SK-N-SH treated with all-trans-retinoic acid at 6 μM for 48 hours (cell line): ENCODE results near the gene PTPN22.

Experiments used
- ATAC-seq: fragments of 200-7000 bp; cut with Tn5 transposase; 3 replicates; pipeline ENCODE4 v1.9.1; 2020; ENCODE audit warnings: mild to moderate bottlenecking, moderate library complexity
- ARNTL ChIP-seq: fragments of 450-650 bp; formaldehyde crosslinking; IDR thresholded peaks from 2 replicates; pipeline ENCODE4 v1.5.0; 2020; ENCODE audit warnings: low read depth, mild to moderate bottlenecking, moderate library complexity, borderline replicate concordance
- BACH2 ChIP-seq: fragments of 250-450 bp; sonication (Bioruptor Pico); IDR thresholded peaks from 2 replicates; pipeline ENCODE4 v1.9.0; 2021; ENCODE audit warnings: mild to moderate bottlenecking, borderline replicate concordance
- CSDC2 ChIP-seq: fragments of 250-450 bp; sonication (Bioruptor Pico); IDR thresholded peaks from 2 replicates; pipeline ENCODE4 v1.5.0; 2020; ENCODE audit warnings: mild to moderate bottlenecking, moderate library complexity
- ESRRG ChIP-seq: fragments of 250-450 bp; sonication (Bioruptor Pico); IDR thresholded peaks from 2 replicates; pipeline ENCODE4 v1.6.1; 2021; ENCODE audit warnings: mild to moderate bottlenecking
- ISL1 ChIP-seq: fragments of 250-450 bp; sonication (Bioruptor Pico); IDR thresholded peaks from 2 replicates; pipeline ENCODE4 v2.1.2; 2022; ENCODE audit warnings: mild to moderate bottlenecking, moderate library complexity
- OSR1 ChIP-seq: fragments of 250-450 bp; sonication (Bioruptor Pico); IDR thresholded peaks from 2 replicates; pipeline ENCODE4 v1.8.0; 2022; ENCODE audit warnings: moderate library complexity, mild to moderate bottlenecking, inconsistent platforms
- RARB ChIP-seq: fragments of 250-450 bp; sonication (Bioruptor Pico); IDR thresholded peaks from 2 replicates; pipeline ENCODE4 v1.8.0; 2021; ENCODE audit warnings: mild to moderate bottlenecking, moderate library complexity
- TCF4 ChIP-seq: fragments of 250-450 bp; sonication (Bioruptor Pico); IDR thresholded peaks from 2 replicates; pipeline ENCODE4 v1.8.0; 2021; ENCODE audit warnings: mild to moderate bottlenecking, moderate library complexity, borderline replicate concordance
- TOX ChIP-seq: fragments of 250-450 bp; sonication (Bioruptor Pico); IDR thresholded peaks from 2 replicates; pipeline ENCODE4 v1.8.0; 2021; ENCODE audit warnings: mild to moderate bottlenecking, moderate library complexity, borderline replicate concordance
- ZC3H10 ChIP-seq: fragments of 250-450 bp; sonication (Bioruptor Pico); IDR thresholded peaks from 2 replicates; pipeline ENCODE4 v1.5.1; 2021; ENCODE audit warnings: mild to moderate bottlenecking, moderate library complexity
- ZFP3 ChIP-seq: fragments of 250-450 bp; sonication (Bioruptor Pico); IDR thresholded peaks from 2 replicates; pipeline ENCODE4 v1.5.0; 2020; ENCODE audit warnings: mild to moderate bottlenecking, moderate library complexity
- ZFP30 ChIP-seq: fragments of 450-650 bp; formaldehyde crosslinking; IDR thresholded peaks from 2 replicates; pipeline ENCODE4 v1.5.0; 2022; ENCODE audit warnings: mild to moderate bottlenecking, moderate library complexity
- ZNF70 ChIP-seq: fragments of 450-650 bp; formaldehyde crosslinking; IDR thresholded peaks from 2 replicates; pipeline ENCODE4 v1.5.0; 2020; ENCODE audit warnings: mild to moderate bottlenecking, moderate library complexity
- ZNF8 ChIP-seq: fragments of 450-650 bp; formaldehyde crosslinking; IDR thresholded peaks from 2 replicates; pipeline ENCODE4 v1.5.0; 2020; ENCODE audit warnings: mild to moderate bottlenecking, moderate library complexity
- TF ChIP-seq, protein P1 (sequence below): fragments of 250-450 bp; sonication (Bioruptor Pico); IDR thresholded peaks from 2 replicates; pipeline ENCODE4 v1.5.1; 2020; ENCODE audit warnings: low read depth, mild to moderate bottlenecking, moderate library complexity
- TF ChIP-seq, protein P2 (sequence below): fragments of 250-450 bp; sonication (Bioruptor Pico); IDR thresholded peaks from 2 replicates; pipeline ENCODE4 v1.8.0; 2020; ENCODE audit warnings: mild to moderate bottlenecking, moderate library complexity, borderline replicate concordance
- TF ChIP-seq, protein P3 (sequence below): fragments of 250-450 bp; sonication (Bioruptor Pico); IDR thresholded peaks from 2 replicates; pipeline ENCODE4 v1.5.0; 2020; ENCODE audit warnings: mild to moderate bottlenecking, moderate library complexity
- TF ChIP-seq, protein P4 (sequence below): fragments of 250-450 bp; sonication (Bioruptor Pico); IDR thresholded peaks from 2 replicates; pipeline ENCODE4 v1.5.1; 2021; ENCODE audit warnings: mild to moderate bottlenecking, moderate library complexity
- TF ChIP-seq, protein P5 (sequence below): fragments of 250-450 bp; sonication (Bioruptor Pico); IDR thresholded peaks from 2 replicates; pipeline ENCODE4 v1.8.0; 2021; ENCODE audit warnings: low read depth, mild to moderate bottlenecking, moderate library complexity, borderline replicate concordance

The PTPN22 gene

DNA sequence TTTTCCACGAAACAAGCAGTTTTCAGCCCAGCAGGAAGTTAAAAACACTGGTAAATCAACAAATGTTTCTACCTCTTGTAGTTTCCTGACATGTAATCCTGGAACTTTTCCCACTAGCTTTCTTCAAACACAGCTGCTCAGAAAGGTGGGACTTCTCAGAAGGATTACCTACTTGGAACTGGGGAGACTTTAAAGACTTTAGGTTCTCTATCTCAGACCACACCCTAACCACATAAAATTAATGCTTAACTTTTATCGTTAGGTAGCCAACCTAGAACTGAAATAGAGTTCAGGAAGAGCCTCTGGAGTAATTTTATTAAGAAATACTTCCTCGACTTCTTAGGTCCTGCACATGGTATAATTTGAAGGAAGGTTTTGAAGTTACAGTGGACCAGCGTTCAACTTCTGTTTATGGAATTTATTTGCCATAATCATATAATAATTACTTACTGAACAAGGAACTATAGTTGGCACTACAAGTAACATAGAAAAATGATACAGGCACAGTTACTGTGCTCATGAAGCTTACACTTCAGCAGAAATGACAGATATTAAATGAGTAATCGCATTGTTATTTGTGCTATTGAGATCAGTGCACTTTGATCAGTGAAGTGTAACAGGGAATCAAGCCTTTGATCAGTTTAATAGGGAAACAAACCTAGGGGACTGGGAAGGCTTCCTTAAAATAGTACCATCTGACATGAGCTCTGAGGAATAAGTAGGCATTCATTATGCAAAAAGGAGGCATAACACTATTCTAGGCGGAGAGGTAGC is 16.1 kb upstream of the PTPN22 start, which contains the start of gene BCL2L15:
TSS of gene BCL2L15 (minus strand) at position 180 of the 774 bp plus-strand sequence. CDS start 206 bp downstream, outside the sequence.
- TF ChIP-seq, protein P1, sequence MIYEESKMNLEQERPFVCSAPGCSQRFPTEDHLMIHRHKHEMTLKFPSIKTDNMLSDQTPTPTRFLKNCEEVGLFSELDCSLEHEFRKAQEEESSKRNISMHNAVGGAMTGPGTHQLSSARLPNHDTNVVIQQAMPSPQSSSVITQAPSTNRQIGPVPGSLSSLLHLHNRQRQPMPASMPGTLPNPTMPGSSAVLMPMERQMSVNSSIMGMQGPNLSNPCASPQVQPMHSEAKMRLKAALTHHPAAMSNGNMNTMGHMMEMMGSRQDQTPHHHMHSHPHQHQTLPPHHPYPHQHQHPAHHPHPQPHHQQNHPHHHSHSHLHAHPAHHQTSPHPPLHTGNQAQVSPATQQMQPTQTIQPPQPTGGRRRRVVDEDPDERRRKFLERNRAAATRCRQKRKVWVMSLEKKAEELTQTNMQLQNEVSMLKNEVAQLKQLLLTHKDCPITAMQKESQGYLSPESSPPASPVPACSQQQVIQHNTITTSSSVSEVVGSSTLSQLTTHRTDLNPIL (CRISPR knock-in tag): no peak
- TF ChIP-seq ZNF70 (CRISPR knock-in tag): no peak
- TF ChIP-seq TOX (CRISPR knock-in tag): no peak
- TF ChIP-seq, protein P2, sequence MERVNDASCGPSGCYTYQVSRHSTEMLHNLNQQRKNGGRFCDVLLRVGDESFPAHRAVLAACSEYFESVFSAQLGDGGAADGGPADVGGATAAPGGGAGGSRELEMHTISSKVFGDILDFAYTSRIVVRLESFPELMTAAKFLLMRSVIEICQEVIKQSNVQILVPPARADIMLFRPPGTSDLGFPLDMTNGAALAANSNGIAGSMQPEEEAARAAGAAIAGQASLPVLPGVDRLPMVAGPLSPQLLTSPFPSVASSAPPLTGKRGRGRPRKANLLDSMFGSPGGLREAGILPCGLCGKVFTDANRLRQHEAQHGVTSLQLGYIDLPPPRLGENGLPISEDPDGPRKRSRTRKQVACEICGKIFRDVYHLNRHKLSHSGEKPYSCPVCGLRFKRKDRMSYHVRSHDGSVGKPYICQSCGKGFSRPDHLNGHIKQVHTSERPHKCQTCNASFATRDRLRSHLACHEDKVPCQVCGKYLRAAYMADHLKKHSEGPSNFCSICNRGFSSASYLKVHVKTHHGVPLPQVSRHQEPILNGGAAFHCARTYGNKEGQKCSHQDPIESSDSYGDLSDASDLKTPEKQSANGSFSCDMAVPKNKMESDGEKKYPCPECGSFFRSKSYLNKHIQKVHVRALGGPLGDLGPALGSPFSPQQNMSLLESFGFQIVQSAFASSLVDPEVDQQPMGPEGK (CRISPR knock-in tag): no peak
- TF ChIP-seq ZC3H10 (CRISPR knock-in tag): no peak
- no peak for ATAC-seq

DNA sequence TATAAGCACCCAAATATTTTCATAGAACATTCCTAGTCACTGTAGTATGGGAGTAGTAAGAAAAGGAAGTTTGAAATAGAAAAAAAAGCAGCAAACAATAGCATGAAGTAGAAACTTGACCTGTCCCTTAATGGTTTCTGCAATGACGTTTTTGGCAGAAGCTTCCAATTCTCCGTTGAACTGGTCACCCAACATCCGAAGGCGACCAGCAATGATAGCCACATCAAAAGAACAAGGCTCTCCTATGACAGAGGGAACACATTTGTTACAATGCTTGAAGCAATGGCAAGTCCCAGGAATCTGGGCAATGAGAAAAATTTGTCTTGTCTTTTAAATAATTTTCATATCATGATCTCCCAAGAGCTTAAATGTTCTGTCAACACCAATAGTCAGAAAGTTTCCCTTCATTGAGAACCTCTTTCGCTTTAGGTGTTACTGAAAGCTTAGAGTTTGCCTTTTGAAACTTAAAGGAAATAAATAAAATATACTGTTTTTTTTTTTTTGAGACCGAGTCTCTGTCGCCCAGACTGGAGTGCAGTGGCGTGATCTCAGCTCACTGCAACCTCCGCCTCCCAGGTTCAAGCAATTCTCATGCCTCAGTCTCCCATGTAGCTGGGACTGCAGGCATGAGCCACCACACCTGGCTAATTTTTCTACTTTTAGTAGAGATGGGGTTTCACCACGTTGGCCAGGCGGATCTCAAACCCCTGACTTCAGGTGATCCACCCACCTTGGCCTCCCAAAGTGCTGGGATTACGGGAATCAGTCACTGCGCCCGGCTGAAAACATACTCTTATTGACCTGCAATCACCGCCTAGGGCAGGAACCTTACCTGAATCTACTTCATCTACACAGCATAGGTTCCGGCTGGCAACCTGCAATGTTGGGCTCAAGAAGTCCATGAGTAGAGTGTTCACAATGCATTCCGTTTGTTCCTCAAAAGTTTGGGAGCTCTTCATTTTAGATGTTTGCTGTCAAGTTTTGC is 15.2 kb upstream of the PTPN22 start:
- TF ChIP-seq, protein P3, sequence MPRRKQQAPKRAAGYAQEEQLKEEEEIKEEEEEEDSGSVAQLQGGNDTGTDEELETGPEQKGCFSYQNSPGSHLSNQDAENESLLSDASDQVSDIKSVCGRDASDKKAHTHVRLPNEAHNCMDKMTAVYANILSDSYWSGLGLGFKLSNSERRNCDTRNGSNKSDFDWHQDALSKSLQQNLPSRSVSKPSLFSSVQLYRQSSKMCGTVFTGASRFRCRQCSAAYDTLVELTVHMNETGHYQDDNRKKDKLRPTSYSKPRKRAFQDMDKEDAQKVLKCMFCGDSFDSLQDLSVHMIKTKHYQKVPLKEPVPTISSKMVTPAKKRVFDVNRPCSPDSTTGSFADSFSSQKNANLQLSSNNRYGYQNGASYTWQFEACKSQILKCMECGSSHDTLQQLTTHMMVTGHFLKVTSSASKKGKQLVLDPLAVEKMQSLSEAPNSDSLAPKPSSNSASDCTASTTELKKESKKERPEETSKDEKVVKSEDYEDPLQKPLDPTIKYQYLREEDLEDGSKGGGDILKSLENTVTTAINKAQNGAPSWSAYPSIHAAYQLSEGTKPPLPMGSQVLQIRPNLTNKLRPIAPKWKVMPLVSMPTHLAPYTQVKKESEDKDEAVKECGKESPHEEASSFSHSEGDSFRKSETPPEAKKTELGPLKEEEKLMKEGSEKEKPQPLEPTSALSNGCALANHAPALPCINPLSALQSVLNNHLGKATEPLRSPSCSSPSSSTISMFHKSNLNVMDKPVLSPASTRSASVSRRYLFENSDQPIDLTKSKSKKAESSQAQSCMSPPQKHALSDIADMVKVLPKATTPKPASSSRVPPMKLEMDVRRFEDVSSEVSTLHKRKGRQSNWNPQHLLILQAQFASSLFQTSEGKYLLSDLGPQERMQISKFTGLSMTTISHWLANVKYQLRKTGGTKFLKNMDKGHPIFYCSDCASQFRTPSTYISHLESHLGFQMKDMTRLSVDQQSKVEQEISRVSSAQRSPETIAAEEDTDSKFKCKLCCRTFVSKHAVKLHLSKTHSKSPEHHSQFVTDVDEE (CRISPR knock-in tag): no peak
- no peak for TF ChIP-seq TCF4 (CRISPR knock-in tag)
- no peak for TF ChIP-seq ZC3H10 (CRISPR knock-in tag)
- no peak for TF ChIP-seq ZNF70 (CRISPR knock-in tag)
- no peak for TF ChIP-seq OSR1 (CRISPR knock-in tag)

DNA sequence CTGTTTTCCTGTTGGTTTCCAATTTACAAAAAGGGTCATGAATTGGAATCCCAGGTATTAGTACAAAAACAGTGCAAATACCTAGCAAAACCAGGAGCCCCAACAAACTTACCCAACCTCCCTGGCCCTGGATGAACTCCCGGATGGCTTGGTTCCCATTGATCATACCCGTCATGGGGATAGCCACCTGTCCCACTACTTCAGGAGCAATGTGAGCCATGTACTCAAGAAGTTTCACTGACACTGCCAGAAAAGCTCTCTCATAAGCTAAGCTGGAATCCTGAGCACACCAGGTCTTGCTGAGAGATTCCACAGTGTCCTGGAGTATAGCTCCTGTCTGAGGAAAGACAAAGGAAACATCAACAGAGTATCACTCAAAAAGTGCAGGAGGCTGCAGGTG is 10.1 kb upstream of the PTPN22 start:
- no peak for TF ChIP-seq RARB (CRISPR knock-in tag)
- TF ChIP-seq ESRRG (CRISPR knock-in tag): no peak
- no peak for TF ChIP-seq ZFP3
- no peak for TF ChIP-seq ZNF70 (CRISPR knock-in tag)
- no peak for TF ChIP-seq TOX (CRISPR knock-in tag)
- TF ChIP-seq ZFP30 (CRISPR knock-in tag): no peak
- TF ChIP-seq, protein P4, sequence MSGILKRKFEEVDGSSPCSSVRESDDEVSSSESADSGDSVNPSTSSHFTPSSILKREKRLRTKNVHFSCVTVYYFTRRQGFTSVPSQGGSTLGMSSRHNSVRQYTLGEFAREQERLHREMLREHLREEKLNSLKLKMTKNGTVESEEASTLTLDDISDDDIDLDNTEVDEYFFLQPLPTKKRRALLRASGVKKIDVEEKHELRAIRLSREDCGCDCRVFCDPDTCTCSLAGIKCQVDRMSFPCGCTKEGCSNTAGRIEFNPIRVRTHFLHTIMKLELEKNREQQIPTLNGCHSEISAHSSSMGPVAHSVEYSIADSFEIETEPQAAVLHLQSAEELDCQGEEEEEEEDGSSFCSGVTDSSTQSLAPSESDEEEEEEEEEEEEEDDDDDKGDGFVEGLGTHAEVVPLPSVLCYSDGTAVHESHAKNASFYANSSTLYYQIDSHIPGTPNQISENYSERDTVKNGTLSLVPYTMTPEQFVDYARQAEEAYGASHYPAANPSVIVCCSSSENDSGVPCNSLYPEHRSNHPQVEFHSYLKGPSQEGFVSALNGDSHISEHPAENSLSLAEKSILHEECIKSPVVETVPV (CRISPR knock-in tag): no peak
- no peak for TF ChIP-seq CSDC2 (CRISPR knock-in tag)
- TF ChIP-seq, protein P5, sequence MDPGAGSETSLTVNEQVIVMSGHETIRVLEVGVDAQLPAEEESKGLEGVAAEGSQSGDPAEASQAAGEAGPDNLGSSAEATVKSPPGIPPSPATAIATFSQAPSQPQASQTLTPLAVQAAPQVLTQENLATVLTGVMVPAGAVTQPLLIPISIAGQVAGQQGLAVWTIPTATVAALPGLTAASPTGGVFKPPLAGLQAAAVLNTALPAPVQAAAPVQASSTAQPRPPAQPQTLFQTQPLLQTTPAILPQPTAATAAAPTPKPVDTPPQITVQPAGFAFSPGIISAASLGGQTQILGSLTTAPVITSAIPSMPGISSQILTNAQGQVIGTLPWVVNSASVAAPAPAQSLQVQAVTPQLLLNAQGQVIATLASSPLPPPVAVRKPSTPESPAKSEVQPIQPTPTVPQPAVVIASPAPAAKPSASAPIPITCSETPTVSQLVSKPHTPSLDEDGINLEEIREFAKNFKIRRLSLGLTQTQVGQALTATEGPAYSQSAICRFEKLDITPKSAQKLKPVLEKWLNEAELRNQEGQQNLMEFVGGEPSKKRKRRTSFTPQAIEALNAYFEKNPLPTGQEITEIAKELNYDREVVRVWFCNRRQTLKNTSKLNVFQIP (CRISPR knock-in tag): no peak
- TF ChIP-seq TCF4 (CRISPR knock-in tag): no peak
- TF ChIP-seq, protein P3 (CRISPR knock-in tag): no peak
- no peak for TF ChIP-seq BACH2 (CRISPR knock-in tag)
- TF ChIP-seq ISL1: no peak
- no peak for TF ChIP-seq ZC3H10 (CRISPR knock-in tag)
- no peak for TF ChIP-seq OSR1 (CRISPR knock-in tag)
- TF ChIP-seq, protein P2 (CRISPR knock-in tag): no peak
- no peak for TF ChIP-seq ARNTL (CRISPR knock-in tag)
- no peak for TF ChIP-seq ZNF8 (CRISPR knock-in tag)
- ATAC-seq: no peak

More for the DNA sequence above, 15.2 kb upstream of the PTPN22 start:
- ATAC-seq: no peak
